Choroid plexus epithelial cell (primary cell): ENCODE measurements around the gene MTLN.
"Not testable (repeated sequence)": the region's sequence is repeated elsewhere in the genome, so short reads cannot be mapped to it uniquely, and the experiment has no call there.

Source experiments
- DNase-seq: peaks from one replicate; pipeline ENCODE4 v3.0.0-alpha.2; 2010; ENCODE audit warnings: low read depth
- H3K4me3 ChIP-seq: 2 replicates; pipeline ENCODE4 v1.5.1; 2011; ENCODE audit warnings: low read depth, mild to moderate bottlenecking, control low read depth, low read length, moderate library complexity
- CTCF ChIP-seq: conservative IDR thresholded peaks from 2 replicates; pipeline ENCODE4 v1.5.1; 2011; ENCODE audit warnings: low read depth, mild to moderate bottlenecking, control low read depth, inconsistent platforms, low read length, moderate library complexity

The MTLN gene

GRCh38 chr2:110211938-110212858 lies at the start of gene MTLN:
MTLN (minus strand) TSS chr2:110212547; CDS start chr2:110212525, 22 bp downstream.
- no peak for TF ChIP-seq CTCF
- peak within 1 kb of the TSS; percentile 90 for H3K4me3 ChIP-seq
- DNase-seq, result peak; percentile 61

- H3K4me3 ChIP-seq, DNase-seq: not testable (repeated sequence)
These were observed 49.6 kb upstream of the MTLN start for GRCh38 chr2:110261910-110262309.

- H3K4me3 ChIP-seq, result not testable (repeated sequence)
- peak; percentile 66 for DNase-seq
These were observed 35.9 kb upstream of the MTLN start for GRCh38 chr2:110248081-110248795.

GRCh38 chr2:110245488-110246435 lies 33.4 kb upstream of the MTLN start:
- DNase-seq, H3K4me3 ChIP-seq: not testable (repeated sequence)

- not testable (repeated sequence) for H3K4me3 ChIP-seq, DNase-seq
These were observed 30.9 kb upstream of the MTLN start for GRCh38 chr2:110243283-110243682.

- not testable (repeated sequence) for DNase-seq, H3K4me3 ChIP-seq
These were observed 22.2 kb upstream of the MTLN start for GRCh38 chr2:110234514-110234913.

GRCh38 chr2:110229886-110230285 lies 17.5 kb upstream of the MTLN start:
- DNase-seq, H3K4me3 ChIP-seq: not testable (repeated sequence)

- H3K4me3 ChIP-seq, DNase-seq: not testable (repeated sequence)
These were observed 10.3 kb upstream of the MTLN start for GRCh38 chr2:110222626-110223025.

GRCh38 chr2:110221938-110222337 lies 9.6 kb upstream of the MTLN start:
- no peak for TF ChIP-seq CTCF
- H3K4me3 ChIP-seq, result no peak overlapping the region
- no peak for DNase-seq

- no peak for DNase-seq
- no peak overlapping the region for H3K4me3 ChIP-seq
- no peak for TF ChIP-seq CTCF
These were observed 7.8 kb upstream of the MTLN start for GRCh38 chr2:110220190-110220564.
